HEK293T (cell line): ENCODE measurements around the gene FAM83D.
"Not testable (repeated sequence)": the region's sequence is repeated elsewhere in the genome, so short reads cannot be mapped to it uniquely, and the experiment has no call there.

Source experiments
- CTCF ChIA-PET: fragments of 350-600 bp; formaldehyde crosslinking; extraction: SDS; loops from one replicate; lab custom pipeline; 2021; ENCODE audit warnings: antibody characterized with exemption, inconsistent platforms; lab: Yijun Ruan, JAX
- POLR2A ChIA-PET: fragments of 350-600 bp; formaldehyde crosslinking; extraction: SDS; loops from one replicate; lab custom pipeline; 2020; ENCODE audit warnings: antibody characterized with exemption, inconsistent platforms; lab: Yijun Ruan, JAX
- DNase-seq: peaks from one replicate; pipeline ENCODE4 v3.0.0; 2012; ENCODE audit warnings: mixed read lengths; ENCODE audit errors: extremely low spot score
- ARNT ChIP-seq: fragments of 450-650 bp; IDR thresholded peaks from 2 replicates; pipeline ENCODE4 v1.6.1; 2017; ENCODE audit warnings: mild to moderate bottlenecking
- BHLHE40 ChIP-seq: fragments of 450-650 bp; IDR thresholded peaks from 2 replicates; pipeline ENCODE4 v1.6.1; 2016; ENCODE audit warnings: mild to moderate bottlenecking, moderate library complexity, borderline replicate concordance
- CTBP1 ChIP-seq: fragments of 450-650 bp; IDR thresholded peaks from 2 replicates; pipeline ENCODE4 v1.6.1; 2016; ENCODE audit warnings: borderline replicate concordance
- ELF4 ChIP-seq: fragments of 450-650 bp; IDR thresholded peaks from 2 replicates; pipeline ENCODE4 v1.6.1; 2017; ENCODE audit warnings: antibody characterized with exemption
- FOXA1 ChIP-seq: fragments of 450-650 bp; IDR thresholded peaks from 2 replicates; pipeline ENCODE4 v1.6.1; 2016; ENCODE audit warnings: mild to moderate bottlenecking
- FOXK2 ChIP-seq: fragments of 450-650 bp; IDR thresholded peaks from 2 replicates; pipeline ENCODE4 v1.6.1; 2016; ENCODE audit warnings: mild to moderate bottlenecking
- FOXM1 ChIP-seq: fragments of 450-650 bp; IDR thresholded peaks from 2 replicates; pipeline ENCODE4 v1.6.1; 2017; ENCODE audit warnings: mild to moderate bottlenecking, borderline replicate concordance
- HDGF ChIP-seq: fragments of 450-650 bp; IDR thresholded peaks from 2 replicates; pipeline ENCODE4 v1.6.1; 2017; ENCODE audit warnings: antibody characterized with exemption, borderline replicate concordance
- L3MBTL2 ChIP-seq: fragments of 450-650 bp; conservative IDR thresholded peaks from 2 replicates; pipeline ENCODE4 v1.6.1; 2016; ENCODE audit warnings: mild to moderate bottlenecking
- LEF1 ChIP-seq: fragments of 450-650 bp; IDR thresholded peaks from 2 replicates; pipeline ENCODE4 v1.6.1; 2017; ENCODE audit warnings: mild to moderate bottlenecking, borderline replicate concordance
- NFRKB ChIP-seq: fragments of 450-650 bp; IDR thresholded peaks from 2 replicates; pipeline ENCODE4 v1.6.1; 2016; ENCODE audit warnings: mild to moderate bottlenecking, moderate library complexity
- PKNOX1 ChIP-seq: fragments of 450-650 bp; IDR thresholded peaks from 2 replicates; pipeline ENCODE4 v1.6.1; 2016
- SP1 ChIP-seq: fragments of 450-650 bp; IDR thresholded peaks from 2 replicates; pipeline ENCODE4 v1.6.1; 2017
- SUZ12 ChIP-seq: fragments of 450-650 bp; IDR thresholded peaks from 2 replicates; pipeline ENCODE4 v1.6.1; 2016; ENCODE audit warnings: mild to moderate bottlenecking
- TARDBP ChIP-seq: fragments of 450-650 bp; IDR thresholded peaks from 2 replicates; pipeline ENCODE4 v1.6.1; 2016
- ZNF384 ChIP-seq: fragments of 450-650 bp; IDR thresholded peaks from 2 replicates; pipeline ENCODE4 v1.6.1; 2016

FAM83D gene

DNA sequence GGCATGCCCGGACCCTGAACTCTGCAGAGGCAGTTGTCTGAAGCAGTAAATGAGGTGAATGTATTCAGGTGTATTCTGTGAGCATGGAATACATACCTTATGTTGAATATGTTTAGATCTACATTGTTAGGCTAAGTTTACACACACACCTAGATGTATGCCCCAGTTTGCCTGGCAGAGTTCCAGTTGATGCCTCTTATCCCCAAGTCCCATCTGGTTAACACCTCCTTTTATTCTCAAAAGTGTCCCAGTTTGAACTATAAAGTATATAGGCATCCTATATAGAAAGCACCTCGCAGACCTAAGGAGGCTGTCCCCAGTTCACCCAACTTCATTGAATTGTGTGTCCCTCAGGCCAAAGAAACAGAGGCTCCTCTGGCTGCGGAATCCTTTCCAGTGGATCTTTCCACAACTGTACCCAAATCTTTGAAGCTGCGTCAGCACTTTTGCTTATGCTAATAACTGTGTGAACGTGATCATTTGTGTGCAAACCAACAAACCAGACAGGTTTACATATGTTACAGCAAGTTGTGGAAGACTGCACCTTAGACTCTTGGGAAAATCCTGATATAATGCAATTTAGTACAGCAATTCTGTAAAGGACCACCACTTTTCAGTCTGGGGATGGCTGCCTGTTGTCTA is 31.1 kb downstream of the FAM83D start:
- CTCF ChIA-PET: no interaction called here
- POLR2A ChIA-PET: no interaction called here
- TF ChIP-seq SP1: no peak
- TF ChIP-seq ZNF384: no peak
- TF ChIP-seq SUZ12: no peak
- no peak for TF ChIP-seq HDGF
- TF ChIP-seq L3MBTL2: no peak
- no peak for TF ChIP-seq LEF1
- no peak for TF ChIP-seq ARNT
- TF ChIP-seq FOXA1: no peak
- TF ChIP-seq PKNOX1: no peak
- TF ChIP-seq FOXK2: no peak
- no peak for TF ChIP-seq TARDBP
- TF ChIP-seq NFRKB: no peak
- TF ChIP-seq BHLHE40: no peak
- DNase-seq: no peak

- DNase-seq: no peak
- ChIA-PET POLR2A (no interaction called here), CTCF (no interaction called here)
- no peak for TF ChIP-seq HDGF
- no peak for TF ChIP-seq PKNOX1
- no peak for TF ChIP-seq TARDBP
- TF ChIP-seq NFRKB: no peak
- TF ChIP-seq L3MBTL2: no peak
- no peak for TF ChIP-seq LEF1
- no peak for TF ChIP-seq FOXK2
- no peak for TF ChIP-seq BHLHE40
Observed at GRCh38 chr20:38957915-38958485, 31.8 kb downstream of the FAM83D start.

- CTCF ChIA-PET, POLR2A ChIA-PET, DNase-seq: not testable (repeated sequence)
Observed at GRCh38 chr20:38960187-38960687, 34.0 kb downstream of the FAM83D start.

DNA sequence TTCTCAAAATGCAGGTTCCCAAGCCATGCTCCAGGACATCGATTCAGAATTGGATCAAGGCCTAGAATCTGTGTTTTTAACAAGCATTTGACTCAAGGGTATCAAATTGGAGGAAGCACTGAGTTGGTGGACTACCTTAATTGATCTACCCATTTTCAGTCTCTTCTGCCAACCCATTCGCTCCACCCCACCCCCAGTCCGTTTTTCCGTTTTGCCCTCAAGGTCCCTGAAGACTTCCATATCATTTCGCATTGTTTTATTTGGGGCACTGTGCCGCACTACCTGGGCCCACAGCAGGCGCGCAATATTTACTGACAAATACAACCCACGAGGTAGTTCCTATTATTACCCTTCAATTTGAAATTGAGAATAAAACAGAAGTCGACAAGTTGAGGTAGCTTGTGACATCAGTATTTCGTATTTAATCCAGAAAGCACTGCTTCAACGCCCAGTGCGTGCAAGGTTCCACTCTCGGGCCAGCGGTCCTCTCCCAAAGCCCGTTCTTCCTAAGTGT is 35.4 kb downstream of the FAM83D start:
- TF ChIP-seq BHLHE40 (no peak), L3MBTL2 (no peak), NFRKB (peak; percentile 70), ARNT (no peak)
- POLR2A ChIA-PET: interaction anchor here (0.8 to 2.2 kb wide), 14 partner anchors 8 to 89 kb away, joined by 3 to 15 read pairs (median 6); no protein-coding TSS in a partner anchor
- CTCF ChIA-PET: no interaction called here
- DNase-seq: no peak

- ChIA-PET CTCF (interaction anchor here (1.2 kb wide), 1 partner anchor 33 kb away, joined by 3 read pairs; no protein-coding TSS in a partner anchor), POLR2A (interaction anchor here (0.5 to 2.2 kb wide), 16 partner anchors 9 to 136 kb away, joined by 3 to 15 read pairs (median 5); no protein-coding TSS in a partner anchor)
- peak; percentile 99 for DNase-seq
- no peak for TF ChIP-seq NFRKB
- TF ChIP-seq LEF1: no peak
- TF ChIP-seq HDGF: no peak
- no peak for TF ChIP-seq FOXA1
- no peak for TF ChIP-seq ARNT
- TF ChIP-seq PKNOX1: no peak
- peak; percentile 96 for TF ChIP-seq L3MBTL2
- no peak for TF ChIP-seq BHLHE40
- peak; percentile 31; the same call in 1 of the 2 replicates for TF ChIP-seq FOXM1
Observed at GRCh38 chr20:38962044-38962927, 36.1 kb downstream of the FAM83D start, which contains the start of gene DHX35. TSS of gene DHX35 (plus strand) at chr20:38962344. CDS start at chr20:38962368, 24 bp downstream.

DNA sequence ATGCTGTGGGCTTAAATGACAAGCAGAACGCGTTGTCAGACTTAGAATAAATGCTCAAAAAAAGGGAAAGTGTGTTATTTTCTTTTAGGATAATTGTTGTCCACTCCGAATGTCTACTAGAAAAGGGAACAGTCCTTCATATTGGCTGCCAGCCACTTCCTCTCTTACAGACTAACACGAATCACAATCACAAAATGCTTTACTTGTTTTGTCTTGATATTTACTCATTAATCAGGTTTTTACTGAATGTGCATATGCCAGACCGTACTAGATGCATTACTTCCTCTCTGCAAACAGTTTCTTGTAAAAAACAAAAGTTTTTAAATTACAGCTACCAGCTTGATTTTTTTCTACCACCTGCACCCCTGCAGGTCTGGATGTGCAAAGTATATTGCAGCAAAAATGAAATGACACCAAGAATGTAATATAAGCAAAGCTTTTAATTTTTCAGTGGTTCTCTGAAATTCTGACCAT is 36.7 kb downstream of the FAM83D start:
- ChIA-PET POLR2A (interaction anchor here (1.1 to 2.2 kb wide), 11 partner anchors 9 to 137 kb away, joined by 3 to 15 read pairs (median 6); no protein-coding TSS in a partner anchor), CTCF (interaction anchor here (1.2 kb wide), 1 partner anchor 34 kb away, joined by 3 read pairs; no protein-coding TSS in a partner anchor)
- TF ChIP-seq BHLHE40: no peak
- TF ChIP-seq PKNOX1: no peak
- TF ChIP-seq FOXM1: no peak
- TF ChIP-seq FOXA1: no peak
- no peak for TF ChIP-seq L3MBTL2
- TF ChIP-seq ELF4: no peak
- TF ChIP-seq ZNF384: no peak
- no peak for TF ChIP-seq ARNT
- TF ChIP-seq SUZ12: no peak
- no peak for TF ChIP-seq SP1
- TF ChIP-seq NFRKB: no peak
- no peak for TF ChIP-seq LEF1
- no peak for TF ChIP-seq CTBP1
- no peak for TF ChIP-seq FOXK2
- TF ChIP-seq HDGF: no peak
- no peak for TF ChIP-seq TARDBP
- no peak for DNase-seq
